OCI-LY3 (cell line): ENCODE data around the gene BAZ2A.

Source experiments
- CTCF ChIP-seq: fragments of 200-600, 300-600 bp; sonication (generic); IDR thresholded peaks from 2 replicates; pipeline ENCODE4 v1.5.1; 2014; ENCODE audit warnings: antibody characterized with exemption, low read length, low read depth
- EZH2phosphoT487 ChIP-seq: fragments of 200-600 bp; shearing (Covaris generic); IDR thresholded peaks from 2 replicates; pipeline ENCODE4 v1.6.1; 2018; ENCODE audit warnings: antibody characterized with exemption, mixed run types, low read depth

GRCh38 chr12:56631790-56632700 lies 1.9 kb upstream of the BAZ2A start:
- TF ChIP-seq CTCF, result no peak
- no peak for TF ChIP-seq EZH2phosphoT487
